SH-SY5Y (cell line): ENCODE results near the gene BEGAIN.

Experiments used
- GATA2 ChIP-seq: IDR thresholded peaks from 2 replicates; pipeline ENCODE4 v1.6.1; 2011; ENCODE audit warnings: mild to moderate bottlenecking, low read depth, low read length
- GATA3 ChIP-seq: IDR thresholded peaks from 2 replicates; pipeline ENCODE4 v1.6.1; 2011; ENCODE audit warnings: low read depth, mild to moderate bottlenecking, low read length, moderate library complexity

GRCh38 chr14:100529561-100530031 lies 57.6 kb downstream of the BEGAIN start:
- no peak for TF ChIP-seq GATA2
- TF ChIP-seq GATA3 = no peak
